ENCODE results near the gene SELENOS.

Gene SELENOS

DNA sequence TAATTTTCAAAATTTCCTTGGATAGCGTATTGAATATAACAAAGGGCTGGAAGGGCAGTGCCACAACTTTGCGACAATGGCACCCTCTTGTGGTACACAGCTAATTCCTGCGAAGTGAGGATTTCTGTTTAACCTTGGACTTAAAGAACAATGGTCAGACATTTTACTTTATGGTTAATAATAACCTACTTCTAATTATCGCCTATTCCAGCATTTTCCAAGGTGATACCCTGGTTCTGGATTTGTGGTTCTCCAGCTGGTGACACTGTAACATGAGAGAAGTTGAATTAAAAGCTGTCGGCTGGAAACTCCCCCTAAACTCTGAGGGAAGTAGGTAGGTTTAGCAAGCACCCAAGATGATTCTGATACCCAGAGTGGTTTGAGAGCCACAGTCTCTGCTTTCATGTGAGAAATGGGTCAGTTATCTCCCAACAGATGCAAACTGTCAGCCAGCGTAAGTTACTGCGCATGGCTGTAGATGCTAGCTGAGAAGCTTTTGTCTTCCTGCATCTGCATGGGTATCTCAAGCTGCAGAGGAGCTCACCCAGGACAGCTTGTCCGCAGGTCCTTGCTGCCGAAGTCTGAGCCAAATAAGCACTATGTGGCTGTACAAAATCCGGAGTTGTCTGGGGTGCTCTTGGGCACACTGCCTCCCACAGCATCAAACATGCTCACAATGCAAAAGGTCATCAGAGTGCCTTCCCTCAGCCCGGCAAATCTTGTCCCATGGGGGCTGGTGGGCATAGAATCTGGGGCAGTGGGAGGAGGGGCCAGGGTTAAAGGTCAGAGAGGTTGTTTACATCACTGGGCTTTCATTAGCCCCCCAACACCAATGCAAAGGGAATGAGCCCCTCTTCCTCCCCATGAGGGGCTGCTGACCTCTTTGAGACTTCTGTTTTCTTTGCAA, 18.8 kb downstream of the SELENOS start:
- Histone ChIP-seq H3K36me3 (replicated peaks) (no peaks in the 10 kb centered on the region), H3K27ac (no peak overlapping the region), H3K4me3 (ENCODE audit: low read depth, low read length) (no peak overlapping the region), H3K27me3 (replicated peaks) (no peaks in the 10 kb centered on the region)
- TF ChIP-seq, protein P1, sequence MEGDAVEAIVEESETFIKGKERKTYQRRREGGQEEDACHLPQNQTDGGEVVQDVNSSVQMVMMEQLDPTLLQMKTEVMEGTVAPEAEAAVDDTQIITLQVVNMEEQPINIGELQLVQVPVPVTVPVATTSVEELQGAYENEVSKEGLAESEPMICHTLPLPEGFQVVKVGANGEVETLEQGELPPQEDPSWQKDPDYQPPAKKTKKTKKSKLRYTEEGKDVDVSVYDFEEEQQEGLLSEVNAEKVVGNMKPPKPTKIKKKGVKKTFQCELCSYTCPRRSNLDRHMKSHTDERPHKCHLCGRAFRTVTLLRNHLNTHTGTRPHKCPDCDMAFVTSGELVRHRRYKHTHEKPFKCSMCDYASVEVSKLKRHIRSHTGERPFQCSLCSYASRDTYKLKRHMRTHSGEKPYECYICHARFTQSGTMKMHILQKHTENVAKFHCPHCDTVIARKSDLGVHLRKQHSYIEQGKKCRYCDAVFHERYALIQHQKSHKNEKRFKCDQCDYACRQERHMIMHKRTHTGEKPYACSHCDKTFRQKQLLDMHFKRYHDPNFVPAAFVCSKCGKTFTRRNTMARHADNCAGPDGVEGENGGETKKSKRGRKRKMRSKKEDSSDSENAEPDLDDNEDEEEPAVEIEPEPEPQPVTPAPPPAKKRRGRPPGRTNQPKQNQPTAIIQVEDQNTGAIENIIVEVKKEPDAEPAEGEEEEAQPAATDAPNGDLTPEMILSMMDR (IDR thresholded peaks at IDR 0.05; ENCODE audit: low read depth, low read length, missing control alignments) = peak; percentile 85
- in situ Hi-C loops (cut with HindIII; ENCODE audit: low pct_ligation_motif_present, low sequenced_read_pairs) = loop anchor here (10.0 kb wide), 1 partner anchor 234 kb away; no protein-coding TSS in a partner anchor
- DNase-seq = peak; percentile 66

DNA sequence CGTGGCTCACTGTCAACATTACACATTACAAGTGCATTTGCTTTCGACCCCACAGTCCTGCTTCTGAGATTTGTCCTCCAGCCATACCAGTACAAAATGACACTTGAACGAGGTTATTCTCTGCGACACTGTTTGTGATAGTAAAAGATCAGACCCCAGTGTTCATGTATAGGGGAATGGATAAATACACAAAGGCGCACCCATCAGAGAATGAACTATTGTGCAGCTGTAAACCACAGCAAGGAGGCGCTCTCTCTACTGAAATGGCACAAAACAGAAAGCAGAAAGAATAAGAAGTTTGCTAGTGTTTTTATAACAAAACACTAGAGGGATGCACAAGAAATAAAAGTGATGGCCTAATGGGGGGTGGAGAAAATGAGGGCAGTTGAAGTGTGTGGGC, 20.5 kb downstream of the SELENOS start:
- Histone ChIP-seq H3K4me3 (ENCODE audit: low read depth, low read length) (no peak overlapping the region), H3K36me3 (replicated peaks) (no peaks in the 10 kb centered on the region), H3K27me3 (replicated peaks) (no peaks in the 10 kb centered on the region), H3K27ac (no peak overlapping the region)
- TF ChIP-seq, protein P1 (IDR thresholded peaks at IDR 0.05; ENCODE audit: low read depth, low read length, missing control alignments) = peak; percentile 59
- in situ Hi-C loops (cut with HindIII; ENCODE audit: low pct_ligation_motif_present, low sequenced_read_pairs) = loop anchor here (10.0 kb wide), 1 partner anchor 232 kb away; no protein-coding TSS in a partner anchor
- DNase-seq = no peak

- TF ChIP-seq, protein P1 (IDR thresholded peaks at IDR 0.05; ENCODE audit: low read depth, low read length, missing control alignments) = no peak
- Histone ChIP-seq H3K36me3 (replicated peaks) (no peaks in the 10 kb centered on the region), H3K4me3 (ENCODE audit: low read depth, low read length) (no peak overlapping the region), H3K27ac (no peak overlapping the region), H3K27me3 (replicated peaks) (no peaks in the 10 kb centered on the region)
- peak; percentile 87 for DNase-seq
- in situ Hi-C loops (cut with HindIII; ENCODE audit: low pct_ligation_motif_present, low sequenced_read_pairs) = loop anchor here (10.0 kb wide), 1 partner anchor 231 kb away; no protein-coding TSS in a partner anchor
Measured at GRCh38 chr15:101255615-101256241, 21.6 kb downstream of the SELENOS start.

DNA sequence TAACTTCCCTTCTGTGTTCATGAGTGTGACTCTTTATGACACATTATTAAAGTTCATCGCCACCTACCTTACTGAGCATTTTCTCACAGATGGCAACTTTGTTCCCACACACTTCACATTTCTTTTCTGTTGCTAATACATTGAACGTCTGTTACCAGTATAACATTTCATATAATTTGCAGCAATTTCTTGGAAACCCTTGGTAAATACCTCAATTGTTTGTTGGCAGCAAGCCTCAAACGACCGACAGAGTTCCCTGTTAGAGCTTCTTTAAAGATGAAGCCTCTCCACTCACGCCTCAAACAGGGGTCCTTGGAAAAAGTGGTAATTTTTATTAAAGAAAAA, 22.3 kb downstream of the SELENOS start:
- Histone ChIP-seq H3K27me3 (replicated peaks) (no peaks in the 10 kb centered on the region), H3K4me3 (ENCODE audit: low read depth, low read length) (no peak overlapping the region), H3K36me3 (replicated peaks) (no peaks in the 10 kb centered on the region), H3K27ac (no peak overlapping the region)
- in situ Hi-C loops (cut with HindIII; ENCODE audit: low pct_ligation_motif_present, low sequenced_read_pairs) = loop anchor here (10.0 kb wide), 1 partner anchor 230 kb away; no protein-coding TSS in a partner anchor
- TF ChIP-seq, protein P1 (IDR thresholded peaks at IDR 0.05; ENCODE audit: low read depth, low read length, missing control alignments) = no peak
- DNase-seq = no peak

DNA sequence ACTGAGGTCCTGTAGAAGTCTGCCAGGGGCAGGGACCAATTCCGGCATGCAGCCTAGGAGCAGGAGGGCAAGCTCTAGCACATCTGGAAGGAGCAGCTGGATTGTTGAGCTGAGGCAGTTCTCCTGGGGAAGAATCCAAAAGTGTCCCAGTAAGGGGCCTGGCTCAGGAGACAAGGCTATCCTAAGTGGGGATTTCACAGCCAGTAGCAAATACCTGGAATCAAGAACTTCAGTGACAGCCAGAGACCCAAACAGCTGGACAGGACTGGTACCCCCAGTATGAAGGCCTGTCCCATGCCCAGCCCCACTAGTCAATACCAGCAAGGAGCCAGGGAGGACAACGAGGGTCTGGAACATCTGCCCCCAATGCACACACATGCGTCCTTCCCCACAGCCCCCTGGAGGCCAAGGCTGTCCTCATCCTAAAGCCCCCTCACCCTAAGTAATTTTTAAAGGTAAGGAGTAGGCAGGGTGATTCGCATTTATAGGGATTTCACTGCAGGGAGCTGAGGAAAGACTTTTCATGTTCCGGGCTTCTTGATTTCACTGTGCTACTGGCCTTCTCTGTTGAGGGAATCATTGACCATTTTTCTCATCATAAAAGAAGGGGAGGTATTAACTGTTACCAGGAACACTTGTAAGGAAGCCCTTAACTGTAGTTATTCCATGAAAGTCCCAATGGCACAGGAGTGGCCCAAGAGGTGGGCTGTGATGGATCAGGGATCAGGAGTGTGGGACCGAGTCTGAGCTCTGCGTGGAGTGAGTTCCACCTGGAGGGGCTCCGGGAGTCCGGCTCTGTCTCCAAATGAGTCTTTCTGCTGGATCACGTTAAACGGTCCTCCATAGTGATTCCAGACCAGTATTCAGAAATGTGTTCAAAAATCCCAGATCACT, 22.9 kb downstream of the SELENOS start:
- H3K4me3 ChIP-seq (ENCODE audit: low read depth, low read length) = no peak overlapping the region
- DNase-seq = no peak
- H3K27me3 ChIP-seq (replicated peaks) = no peaks in the 10 kb centered on the region
- no peaks in the 10 kb centered on the region for H3K36me3 ChIP-seq (replicated peaks)
- H3K27ac ChIP-seq = no peak overlapping the region
- TF ChIP-seq, protein P1 (IDR thresholded peaks at IDR 0.05; ENCODE audit: low read depth, low read length, missing control alignments) = no peak
- in situ Hi-C loops (cut with HindIII; ENCODE audit: low pct_ligation_motif_present, low sequenced_read_pairs) = loop anchor here (10.0 kb wide), 1 partner anchor 230 kb away; no protein-coding TSS in a partner anchor

All from brain microvascular endothelial cell (primary cell).